Activated CD8-positive, alpha-beta memory T cell treated with anti-CD3 and anti-CD28 coated beads for 24 hours (primary cell): ENCODE data around the gene PANX1.
"Not testable (repeated sequence)": the region's sequence is repeated elsewhere in the genome, so short reads cannot be mapped to it uniquely, and the experiment has no call there.

Experiments
- DNase-seq: peaks from one replicate; pipeline ENCODE4 v3.0.0-alpha.2; 2020

PANX1 gene

GRCh38 chr11:94150704-94151685, 22.4 kb downstream of the PANX1 start:
- DNase-seq: no peak

GRCh38 chr11:94151903-94152677, 23.4 kb downstream of the PANX1 start:
- DNase-seq: no peak

DNA sequence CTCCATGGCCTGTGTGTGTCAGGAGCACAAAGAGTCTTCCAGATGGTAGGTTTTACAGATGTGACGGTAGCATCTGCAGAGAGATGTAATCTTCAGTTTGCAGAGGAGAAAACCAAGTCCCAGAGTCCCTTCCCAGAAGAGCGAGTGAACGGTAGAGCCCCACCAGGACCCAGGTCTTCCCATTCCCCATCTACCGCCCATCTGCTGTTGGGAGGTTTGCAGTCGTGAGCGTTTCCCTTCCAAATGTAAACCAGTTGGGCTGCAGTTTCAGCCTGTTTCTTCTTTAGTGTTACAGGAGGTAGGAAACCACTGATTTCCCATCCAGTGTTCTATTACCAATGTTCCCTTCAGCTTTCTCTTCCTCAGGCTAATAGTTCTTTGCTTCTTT, 24.0 kb downstream of the PANX1 start:
- no peak for DNase-seq

DNA sequence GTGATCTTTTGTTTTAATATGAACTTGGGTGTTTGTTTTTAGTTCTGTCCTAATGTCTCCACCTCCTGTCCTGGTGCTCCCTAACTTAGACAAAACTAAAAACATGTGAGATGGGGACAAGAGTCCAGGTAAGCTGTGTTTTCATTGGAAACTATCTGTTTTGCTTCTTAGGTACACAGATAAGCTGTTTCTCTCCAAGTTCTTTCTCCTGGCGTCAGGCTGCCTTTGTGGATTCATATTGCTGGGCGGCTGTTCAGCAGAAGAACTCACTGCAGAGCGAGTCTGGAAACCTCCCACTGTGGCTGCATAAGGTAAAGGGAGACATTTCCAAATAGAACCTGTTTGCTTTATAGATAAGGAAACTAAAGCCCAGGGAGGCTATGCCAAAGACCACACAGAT, 24.7 kb downstream of the PANX1 start:
- no peak for DNase-seq

GRCh38 chr11:94154095-94154856, 25.6 kb downstream of the PANX1 start:
- no peak for DNase-seq

- not testable (repeated sequence) for DNase-seq
These were observed 28.7 kb downstream of the PANX1 start for GRCh38 chr11:94157339-94157738.

DNA sequence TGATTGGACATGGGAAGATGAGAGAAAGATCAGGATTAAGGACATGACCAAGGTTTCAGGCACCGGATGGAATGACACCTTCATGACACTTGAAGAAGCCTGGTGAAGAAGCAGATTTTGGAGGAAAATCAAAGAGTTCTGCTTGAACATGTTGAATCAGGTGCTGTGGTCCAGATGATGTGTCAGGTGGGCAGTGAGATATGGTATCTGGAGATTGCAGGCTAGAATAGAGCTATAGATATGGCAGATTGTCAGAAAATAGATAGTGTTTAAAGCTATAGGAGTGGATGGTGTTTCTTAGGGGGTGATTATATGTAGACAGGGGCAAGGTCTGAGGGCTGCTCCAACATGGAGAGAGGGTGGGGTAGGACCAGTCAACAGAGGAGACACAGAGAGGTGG, 40.2 kb downstream of the PANX1 start:
- DNase-seq: no peak

DNA sequence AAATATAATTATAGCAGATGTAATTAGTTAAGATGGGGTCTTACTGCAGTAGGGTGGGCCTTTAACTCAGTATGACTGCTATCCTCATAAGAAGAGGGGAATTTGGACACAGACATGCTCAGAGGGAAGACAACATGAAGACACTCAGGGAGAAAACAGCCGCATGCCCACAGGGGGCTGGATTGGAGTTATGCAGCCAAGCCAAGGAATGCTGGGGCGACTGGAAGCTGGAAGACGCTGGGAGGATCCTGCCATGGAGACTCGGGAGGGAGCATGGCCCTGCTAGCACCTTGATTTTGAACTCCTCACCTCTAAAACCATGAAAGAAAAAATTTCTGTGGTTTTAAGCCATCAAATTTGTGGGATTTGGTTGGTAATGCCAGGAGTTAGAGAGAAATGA, 40.9 kb downstream of the PANX1 start:
- DNase-seq: no peak

GRCh38 chr11:94169930-94170545, 41.4 kb downstream of the PANX1 start:
- DNase-seq: no peak

DNA sequence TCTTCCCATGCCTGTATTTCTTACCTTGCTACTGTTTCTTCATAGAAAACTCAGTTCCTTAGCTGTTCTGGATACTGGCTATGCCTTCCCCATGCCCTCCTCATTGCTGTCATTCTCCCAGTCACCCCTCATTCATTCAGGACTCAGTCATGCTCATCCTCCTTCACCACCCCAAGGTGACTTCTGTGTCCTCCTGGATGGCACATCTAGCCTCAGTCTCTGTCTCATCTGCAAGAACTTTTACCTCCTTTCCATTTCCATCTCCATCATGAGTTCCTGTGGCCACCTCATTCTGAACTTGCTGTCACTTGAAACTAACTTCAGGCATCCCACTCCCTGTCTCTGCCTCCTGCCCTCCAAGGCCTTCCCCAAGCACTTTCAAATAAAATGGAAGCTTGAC, 42.3 kb downstream of the PANX1 start:
- DNase-seq: no peak

- DNase-seq: no peak
These were observed 43.2 kb downstream of the PANX1 start for GRCh38 chr11:94171693-94172440.

DNA sequence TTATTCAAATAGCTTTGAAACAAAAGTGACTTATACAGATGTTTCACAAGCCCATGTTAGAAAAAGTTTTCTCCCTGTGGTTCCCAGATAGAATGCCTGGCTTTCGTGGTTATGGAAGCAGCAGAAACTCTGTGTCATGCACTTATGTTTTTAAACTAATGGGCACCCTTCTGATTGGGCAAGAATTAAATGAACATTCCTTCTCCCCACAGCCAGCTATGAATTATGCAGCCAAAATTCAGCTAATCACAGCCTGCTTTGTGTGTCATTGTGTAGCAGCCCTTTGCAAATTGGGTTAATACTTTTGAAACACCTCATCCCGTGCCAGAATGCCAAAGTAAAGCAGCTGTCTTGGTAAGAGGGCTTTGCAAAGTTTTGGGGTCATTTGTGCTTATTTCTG, 46.9 kb downstream of the PANX1 start:
- DNase-seq: no peak

DNA sequence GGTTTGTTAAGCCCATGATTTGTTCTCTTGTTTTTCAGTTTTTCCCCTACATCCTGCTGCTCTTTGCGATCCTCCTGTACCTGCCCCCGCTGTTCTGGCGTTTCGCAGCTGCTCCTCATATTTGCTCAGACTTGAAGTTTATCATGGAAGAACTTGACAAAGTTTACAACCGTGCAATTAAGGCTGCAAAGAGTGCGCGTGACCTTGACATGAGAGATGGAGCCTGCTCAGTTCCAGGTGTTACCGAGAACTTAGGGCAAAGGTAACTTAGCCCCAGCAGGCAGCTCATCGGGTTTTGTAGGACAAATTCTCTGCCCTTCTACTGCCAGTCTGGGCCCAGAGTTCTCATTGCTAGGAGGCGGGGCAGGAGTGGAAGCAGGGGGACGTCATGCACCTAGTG, 49.7 kb downstream of the PANX1 start:
- DNase-seq: no peak

- no peak for DNase-seq
These were observed 51.1 kb downstream of the PANX1 start for GRCh38 chr11:94179696-94180095.

GRCh38 chr11:94181526-94181925, 52.9 kb downstream of the PANX1 start:
- no peak for DNase-seq

DNA sequence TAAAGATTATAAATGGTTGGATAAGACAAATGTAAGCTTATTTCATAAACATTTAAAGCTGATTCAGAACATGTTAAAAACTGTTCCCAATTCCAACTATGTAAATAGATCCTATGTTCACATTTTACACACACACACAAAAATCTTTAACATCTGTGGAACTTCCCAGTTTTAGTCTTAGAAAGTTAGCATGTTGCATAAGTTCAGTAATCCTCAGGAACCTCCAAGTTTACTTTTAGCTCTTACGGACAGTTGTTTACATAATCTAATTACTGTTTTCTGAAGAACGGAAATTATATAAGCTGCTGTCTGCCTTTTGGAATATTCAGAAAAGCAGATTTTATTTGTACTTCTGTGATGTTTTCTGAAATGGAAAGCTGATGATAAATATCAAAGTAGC, 53.3 kb downstream of the PANX1 start:
- no peak for DNase-seq

DNA sequence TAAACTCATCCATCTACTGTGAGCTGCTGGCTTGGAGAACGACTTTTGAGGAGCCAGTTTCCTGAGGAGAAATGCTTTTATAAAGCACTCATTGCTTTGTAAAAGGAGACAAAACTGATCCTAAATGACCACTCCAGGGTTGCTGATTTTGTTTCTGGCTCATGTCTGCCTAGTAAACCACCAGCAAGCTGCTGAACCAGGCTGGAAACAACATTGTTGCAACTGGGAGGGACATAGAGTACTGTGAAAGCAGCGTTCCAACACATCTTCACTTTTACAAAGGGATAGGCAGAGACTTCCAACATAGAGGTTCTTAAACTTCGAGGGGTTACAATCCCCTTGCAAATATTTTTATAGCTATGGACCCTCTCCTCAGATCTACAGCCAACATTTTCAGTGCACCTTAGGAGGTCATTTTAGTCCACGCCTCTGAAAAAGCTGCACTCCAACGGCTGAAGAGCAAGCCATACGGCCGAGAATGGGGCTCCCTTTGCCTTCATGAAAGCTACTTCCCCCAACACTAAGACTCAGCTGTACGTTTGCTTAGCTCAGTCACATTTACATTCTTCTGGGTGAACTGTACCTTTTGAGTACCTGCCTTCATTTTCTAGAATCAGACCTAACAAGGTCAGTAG, 54.7 kb downstream of the PANX1 start:
- DNase-seq: no peak

DNA sequence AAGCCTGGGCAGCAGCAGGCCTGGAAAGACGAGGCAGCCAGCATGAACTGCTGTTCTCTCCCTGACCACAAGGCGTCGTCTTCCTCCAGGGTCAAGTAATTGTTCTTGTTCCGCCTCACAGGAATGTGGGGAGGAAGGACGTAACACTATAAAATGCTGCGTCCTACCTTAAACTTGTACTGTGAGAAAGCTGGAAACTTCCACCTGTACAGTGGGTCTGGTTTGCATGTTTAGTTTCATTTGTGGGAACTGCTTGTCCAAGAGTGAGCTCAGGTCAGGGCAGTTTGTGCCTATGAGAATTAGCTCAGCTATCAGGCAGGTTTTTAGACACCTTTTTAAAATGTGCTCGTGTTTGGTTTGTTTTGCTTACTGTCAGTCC, 55.2 kb downstream of the PANX1 start:
- DNase-seq: peak; percentile 61

DNA sequence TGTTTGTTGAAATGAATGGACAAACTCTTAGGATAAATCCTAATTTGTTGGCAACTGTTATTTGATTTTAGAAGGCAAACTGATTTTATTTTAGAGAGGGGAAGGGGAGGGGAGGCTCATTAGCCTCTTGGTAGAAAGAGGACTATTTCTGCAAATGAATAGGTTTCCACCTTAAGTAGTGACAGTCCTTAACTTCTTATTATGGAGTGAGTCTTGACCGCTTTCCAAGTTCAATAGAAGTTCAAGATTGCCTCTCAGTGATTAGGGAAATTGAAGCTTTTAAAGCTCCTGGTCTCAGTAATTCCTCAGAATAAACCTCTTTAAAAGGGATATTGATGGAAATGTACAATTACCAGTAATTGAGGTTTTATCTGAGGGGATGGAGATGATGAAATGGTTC, 55.7 kb downstream of the PANX1 start:
- no peak for DNase-seq

DNA sequence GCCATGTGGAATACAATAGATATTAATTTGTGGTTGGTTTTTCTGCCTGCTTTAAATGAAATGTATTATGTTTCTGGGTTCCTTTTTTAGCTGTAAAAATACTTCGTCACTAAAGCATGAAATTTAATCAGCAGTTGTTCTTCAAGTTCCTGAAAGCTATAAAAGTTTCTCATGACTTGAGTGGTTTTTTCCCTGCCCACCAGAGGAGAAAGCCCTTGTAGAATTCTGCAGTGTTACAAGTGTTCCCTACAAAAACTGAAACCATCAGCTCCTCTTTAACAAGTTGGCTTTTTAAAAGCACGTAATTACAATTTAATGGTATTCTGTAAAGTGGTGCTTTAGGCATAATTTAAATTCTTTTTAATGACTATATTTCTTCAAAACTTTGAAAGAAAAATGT, 56.2 kb downstream of the PANX1 start:
- DNase-seq: no peak

GRCh38 chr11:94185416-94186084, 56.9 kb downstream of the PANX1 start:
- DNase-seq: no peak
